ENCODE measurements around the gene YPEL1. TPM values are rescaled to one million over a fixed set of nuclear protein-coding genes. Genes with fewer than 3 reads are reported as not detected.
A peak's percentile ranks its signal among the peaks of the same experiment; 100 is the strongest.
"Not testable (repeated sequence)": the region's sequence is repeated elsewhere in the genome, so short reads cannot be mapped to it uniquely, and the experiment has no call there.

Gene YPEL1
- total and polyA plus RNA-seq, 12 donors, result 1.5 to 14.6 (median 7.6) TPM

- H3K27ac ChIP-seq, result no peak overlapping the region
- no peaks in the 10 kb centered on the region for H3K27me3 ChIP-seq
- H3K4me3 ChIP-seq, result no peak overlapping the region
- no peaks in the 10 kb centered on the region for H3K4me1 ChIP-seq
- H3K36me3 ChIP-seq, result peaks cover 0 to 10% (median 0%) of the 10 kb centered on the region in 9 donors
- ATAC-seq (peak in 1 of 8 donors; percentile 30), DNase-seq (no peak)
- no peaks in the 10 kb centered on the region for H3K9me3 ChIP-seq
- TF ChIP-seq CTCF (IDR thresholded peaks at IDR 0.05), result no peak
- WGBS, 2 donors, result 80 to 90% methylated on average over 5 of the region's 5 CpGs
- intact Hi-C loops (cut with DNase I), result loop anchor here in 2 of 10 donors (5.0 to 10.0 kb wide), 2 partner anchors 51 to 78 kb away; no protein-coding TSS in a partner anchor
These were observed 8.9 kb downstream of the YPEL1 start for GRCh38 chr22:21726650-21727049.

- Histone ChIP-seq H3K36me3 (peaks cover 0 to 10% (median 0%) of the 10 kb centered on the region in 9 donors), H3K4me3 (no peak overlapping the region), H3K27me3 (no peaks in the 10 kb centered on the region), H3K27ac (no peak overlapping the region), H3K4me1 (no peaks in the 10 kb centered on the region), H3K9me3 (no peaks in the 10 kb centered on the region)
- no peak for TF ChIP-seq CTCF (IDR thresholded peaks at IDR 0.05)
- 91 to 94% methylated on average over 19 of the region's 19 CpGs for WGBS, 2 donors
- ATAC-seq (peak in 1 of 8 donors; percentile 53), DNase-seq (no peak)
- intact Hi-C loops (cut with DNase I), result loop anchor here in 2 of 10 donors (5.0 to 10.0 kb wide), 2 partner anchors 51 to 79 kb away; no protein-coding TSS in a partner anchor
These were observed 9.5 kb downstream of the YPEL1 start for GRCh38 chr22:21725956-21726649.

- H3K4me1 ChIP-seq, H3K4me3 ChIP-seq, ATAC-seq, H3K36me3 ChIP-seq, H3K9me3 ChIP-seq, H3K27me3 ChIP-seq, H3K27ac ChIP-seq, DNase-seq: not testable (repeated sequence)
- 98 to 100% methylated on average over 3 of the region's 3 CpGs for WGBS, 2 donors
- intact Hi-C loops (cut with DNase I), result loop anchor here in 1 of 10 donors (10.0 kb wide), 1 partner anchor 80 kb away; no protein-coding TSS in a partner anchor
These were observed 11.1 kb downstream of the YPEL1 start for GRCh38 chr22:21724496-21724895.

- not testable (repeated sequence) for H3K9me3 ChIP-seq, H3K4me1 ChIP-seq, H3K27ac ChIP-seq, DNase-seq, H3K27me3 ChIP-seq, ATAC-seq, H3K4me3 ChIP-seq, H3K36me3 ChIP-seq
- intact Hi-C loops (cut with DNase I), result loop anchor here in 1 of 10 donors (10.0 kb wide), 1 partner anchor 83 kb away; no protein-coding TSS in a partner anchor
- 96 to 97% methylated on average over 15 of the region's 15 CpGs for WGBS, 2 donors
These were observed 14.3 kb downstream of the YPEL1 start for GRCh38 chr22:21721195-21721852.

- WGBS, 2 donors, result 96 to 98% methylated on average over 10 of the region's 10 CpGs
- H3K36me3 ChIP-seq, H3K9me3 ChIP-seq, ATAC-seq, DNase-seq, H3K4me3 ChIP-seq, H3K27me3 ChIP-seq, H3K4me1 ChIP-seq, H3K27ac ChIP-seq: not testable (repeated sequence)
- intact Hi-C loops (cut with DNase I), result loop anchor here in 1 of 10 donors (10.0 kb wide), 1 partner anchor 84 kb away; no protein-coding TSS in a partner anchor
These were observed 15.3 kb downstream of the YPEL1 start for GRCh38 chr22:21720191-21720859.

All from heart right ventricle (tissue), 16 donors.